ENCODE data around the gene MACROD2. TPM values are rescaled to one million over a fixed set of nuclear protein-coding genes. Genes with fewer than 3 reads are reported as not detected.

Gene MACROD2
- total RNA-seq, 1 experiment from 2014 or later: 3.7 TPM

DNA sequence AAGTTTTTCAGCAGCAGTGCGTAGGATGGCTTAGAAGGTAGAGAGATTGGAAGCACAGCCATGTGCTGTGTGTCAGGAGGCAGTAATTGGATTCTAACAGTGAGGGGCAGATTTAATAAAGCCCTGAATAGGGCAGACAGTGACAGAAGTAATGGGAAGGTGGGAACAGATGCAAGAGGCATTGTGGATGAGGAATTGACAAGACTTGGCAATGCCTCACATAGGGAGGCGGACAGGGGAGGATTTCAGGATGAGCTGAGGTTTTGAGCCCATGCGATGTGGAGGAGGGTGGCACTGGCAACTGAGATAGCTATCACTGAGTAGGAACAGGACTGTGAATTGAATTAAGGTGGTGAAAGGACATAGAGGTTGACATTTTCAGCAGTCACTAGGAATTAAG, 604.3 kb downstream of the MACROD2 start:
- RAD21 ChIA-PET (ENCODE audit: low non-redundant PET in 1 of 2, low total read pairs in 2 of 2, uncharacterized antibody in 2 of 2, unreplicated experiment in 2 of 2): no interaction called here
- Histone ChIP-seq H2AFZ (ENCODE audit: low read depth, low read length, poor library complexity, severe bottlenecking) (no peak overlapping the region), H3K9ac (ENCODE audit: low read length) (no peak overlapping the region), H3K4me3 (replicated peaks in 1 of 2; ENCODE audit: low read depth in 1 of 2, low read length in 2 of 2) (no peak overlapping the region), H3K27me3 (ENCODE audit: insufficient read depth, low read length) (no peaks in the 10 kb centered on the region), H3K4me2 (ENCODE audit: low read length) (no peak overlapping the region), H3K79me2 (ENCODE audit: insufficient read depth, low read length) (no peaks in the 10 kb centered on the region), H3K9me3 (ENCODE audit: control insufficient read depth in 1 of 2, insufficient read depth in 1 of 2, low read depth in 1 of 2, low read length in 2 of 2) (no peaks in the 10 kb centered on the region), H3K9me2 (ENCODE audit: insufficient read depth) (no peaks in the 10 kb centered on the region), H3K4me1 (ENCODE audit: control insufficient read depth in 1 of 2, insufficient read depth in 2 of 2, low read length in 2 of 2) (no peaks in the 10 kb centered on the region), H4K20me1 (ENCODE audit: insufficient read depth) (no peaks in the 10 kb centered on the region), H3K36me3 (ENCODE audit: control insufficient read depth in 1 of 2, insufficient read depth in 2 of 2, low read length in 2 of 2) (no peaks in the 10 kb centered on the region), H3K27ac (ENCODE audit: low read depth, low read length) (no peak overlapping the region)
- DNase-seq (ENCODE audit: low read depth, low spot score) (no peak), ATAC-seq (no peak)
- POLR2A ChIA-PET: no interaction called here
- CTCF ChIA-PET: no interaction called here
- BruUV-seq (replicated peaks): no TSS peak
- intact Hi-C loops (cut with micrococcal nuclease): no loop called here
- TF ChIP-seq ZFX (IDR thresholded peaks at IDR 0.05): no peak
- no peak for TF ChIP-seq YY1 (IDR thresholded peaks at IDR 0.05; ENCODE audit: extremely low read depth, insufficient replicate concordance, low read depth, low read length)
- TF ChIP-seq EZH2 (IDR thresholded peaks at IDR 0.05): no peak
- no peak for TF ChIP-seq SP1 (IDR thresholded peaks at IDR 0.05; ENCODE audit: low read depth)
- TF ChIP-seq ATF3 (IDR thresholded peaks at IDR 0.05): no peak
- no peak for TF ChIP-seq JUND (IDR thresholded peaks at IDR 0.05)
- no peak for TF ChIP-seq MAX (IDR thresholded peaks at IDR 0.05)
- TF ChIP-seq SIN3A (IDR thresholded peaks at IDR 0.05; ENCODE audit: low read depth): no peak
- TF ChIP-seq TCF7L2 (IDR thresholded peaks at IDR 0.05; ENCODE audit: borderline replicate concordance, extremely low read depth, insufficient read depth, insufficient read length): no peak
- no peak for TF ChIP-seq ZNF274 (IDR thresholded peaks at IDR 0.05; ENCODE audit: low read depth, low read length)
- no peak for TF ChIP-seq CBX3 (IDR thresholded peaks at IDR 0.05; ENCODE audit: low read depth)
- TF ChIP-seq CEBPB (IDR thresholded peaks at IDR 0.05; ENCODE audit: low read depth): no peak
- no peak for TF ChIP-seq RAD21 (IDR thresholded peaks at IDR 0.05; ENCODE audit: low read depth)
- no peak for TF ChIP-seq POLR2A (IDR thresholded peaks at IDR 0.05; ENCODE audit: borderline replicate concordance, extremely low read depth, insufficient read depth, insufficient read length)

GRCh38 chr20:14600527-14600926, 605.2 kb downstream of the MACROD2 start:
- Histone ChIP-seq H3K79me2 (ENCODE audit: insufficient read depth, low read length) (no peaks in the 10 kb centered on the region), H3K9ac (ENCODE audit: low read length) (no peak overlapping the region), H3K9me3 (ENCODE audit: control insufficient read depth in 1 of 2, insufficient read depth in 1 of 2, low read depth in 1 of 2, low read length in 2 of 2) (no peaks in the 10 kb centered on the region), H3K9me2 (ENCODE audit: insufficient read depth) (no peaks in the 10 kb centered on the region), H3K27me3 (ENCODE audit: insufficient read depth, low read length) (no peaks in the 10 kb centered on the region), H4K20me1 (ENCODE audit: insufficient read depth) (no peaks in the 10 kb centered on the region), H3K27ac (ENCODE audit: low read depth, low read length) (no peak overlapping the region), H3K4me1 (ENCODE audit: control insufficient read depth in 1 of 2, insufficient read depth in 2 of 2, low read length in 2 of 2) (no peaks in the 10 kb centered on the region), H3K4me3 (replicated peaks in 1 of 2; ENCODE audit: low read depth in 1 of 2, low read length in 2 of 2) (no peak overlapping the region), H3K36me3 (ENCODE audit: control insufficient read depth in 1 of 2, insufficient read depth in 2 of 2, low read length in 2 of 2) (no peaks in the 10 kb centered on the region), H2AFZ (ENCODE audit: low read depth, low read length, poor library complexity, severe bottlenecking) (no peak overlapping the region), H3K4me2 (ENCODE audit: low read length) (no peak overlapping the region)
- DNase-seq (ENCODE audit: low read depth, low spot score) (no peak), ATAC-seq (no peak)
- intact Hi-C loops (cut with micrococcal nuclease): no loop called here
- ChIA-PET POLR2A (no interaction called here), CTCF (no interaction called here), RAD21 (ENCODE audit: low non-redundant PET in 1 of 2, low total read pairs in 2 of 2, uncharacterized antibody in 2 of 2, unreplicated experiment in 2 of 2) (no interaction called here)
- no TSS peak for BruUV-seq (replicated peaks)
- TF ChIP-seq ELF1 (IDR thresholded peaks at IDR 0.05; ENCODE audit: borderline replicate concordance, low read depth) (no peak), EZH2phosphoT487 (IDR thresholded peaks at IDR 0.05; ENCODE audit: borderline replicate concordance) (no peak), CBX3 (IDR thresholded peaks at IDR 0.05; ENCODE audit: low read depth) (no peak), MAX (IDR thresholded peaks at IDR 0.05) (no peak), POLR2AphosphoS5 (IDR thresholded peaks at IDR 0.05; ENCODE audit: low read depth, low read length) (no peak), CEBPB (IDR thresholded peaks at IDR 0.05; ENCODE audit: low read depth) (no peak), EZH2 (IDR thresholded peaks at IDR 0.05) (no peak), ZBTB33 (IDR thresholded peaks at IDR 0.05; ENCODE audit: extremely low read depth, insufficient replicate concordance, low read length) (no peak), YY1 (IDR thresholded peaks at IDR 0.05; ENCODE audit: extremely low read depth, insufficient replicate concordance, low read depth, low read length) (no peak)

All from HCT116 (cell line).